ENCODE measurements around the gene FABP7.

Gene FABP7

GRCh38 chr6:122798099-122798641 lies 18.7 kb downstream of the FABP7 start:
- no peak for DNase-seq (ENCODE audit: low read depth in 2 of 2)

- no peak for DNase-seq (ENCODE audit: low read depth in 2 of 2)
Measured at GRCh38 chr6:122799140-122799745, 19.7 kb downstream of the FABP7 start.

- DNase-seq (ENCODE audit: low read depth in 2 of 2) = no peak
Measured at GRCh38 chr6:122799916-122800686, 20.6 kb downstream of the FABP7 start.

GRCh38 chr6:122800906-122801305 lies 21.4 kb downstream of the FABP7 start:
- DNase-seq (ENCODE audit: low read depth in 2 of 2) = no peak

GRCh38 chr6:122801397-122801796 lies 21.9 kb downstream of the FABP7 start:
- DNase-seq (ENCODE audit: low read depth in 2 of 2) = no peak

GRCh38 chr6:122803171-122803661 lies 23.7 kb downstream of the FABP7 start:
- DNase-seq (ENCODE audit: low read depth in 2 of 2) = no peak

GRCh38 chr6:122804962-122805485 lies 25.5 kb downstream of the FABP7 start:
- no peak for DNase-seq (ENCODE audit: low read depth in 2 of 2)

- no peak for DNase-seq (ENCODE audit: low read depth in 2 of 2)
Measured at GRCh38 chr6:122806291-122806690, 26.8 kb downstream of the FABP7 start.

GRCh38 chr6:122808121-122808885 lies 28.8 kb downstream of the FABP7 start:
- no peak for DNase-seq (ENCODE audit: low read depth in 2 of 2)

- no peak for DNase-seq (ENCODE audit: low read depth in 2 of 2)
Measured at GRCh38 chr6:122809001-122809400, 29.5 kb downstream of the FABP7 start.

GRCh38 chr6:122809691-122810090 lies 30.2 kb downstream of the FABP7 start:
- DNase-seq (ENCODE audit: low read depth in 2 of 2) = no peak

GRCh38 chr6:122810189-122810588 lies 30.7 kb downstream of the FABP7 start:
- no peak for DNase-seq (ENCODE audit: low read depth in 2 of 2)

GRCh38 chr6:122817358-122817757 lies 37.8 kb downstream of the FABP7 start:
- DNase-seq (ENCODE audit: low read depth in 2 of 2) = no peak

- no peak for DNase-seq (ENCODE audit: low read depth in 2 of 2)
Measured at GRCh38 chr6:122817766-122818165, 38.2 kb downstream of the FABP7 start.

- DNase-seq (ENCODE audit: low read depth in 2 of 2) = no peak
Measured at GRCh38 chr6:122818866-122819265, 39.4 kb downstream of the FABP7 start.

GRCh38 chr6:122821095-122821494 lies 41.6 kb downstream of the FABP7 start:
- no peak for DNase-seq (ENCODE audit: low read depth in 2 of 2)

- no peak for DNase-seq (ENCODE audit: low read depth in 2 of 2)
Measured at GRCh38 chr6:122825163-122825562, 45.6 kb downstream of the FABP7 start.

GRCh38 chr6:122829456-122829855 lies 49.9 kb downstream of the FABP7 start:
- no peak for DNase-seq (ENCODE audit: low read depth in 2 of 2)

GRCh38 chr6:122831511-122831910 lies 52.0 kb downstream of the FABP7 start:
- DNase-seq (ENCODE audit: low read depth in 2 of 2) = no peak

- no peak for DNase-seq (ENCODE audit: low read depth in 2 of 2)
Measured at GRCh38 chr6:122832459-122832858, 52.9 kb downstream of the FABP7 start.

GRCh38 chr6:122833021-122833491 lies 53.5 kb downstream of the FABP7 start:
- no peak for DNase-seq (ENCODE audit: low read depth in 2 of 2)
